Testis (tissue), 3 donors: ENCODE measurements around the gene LRRC45. TPM values are rescaled to one million over a fixed set of nuclear protein-coding genes. Genes with fewer than 3 reads are reported as not detected.

Experiments used
- DNase-seq: peaks from one replicate; pipeline ENCODE4 v3.0.0-alpha.2; 2019
- H3K27ac ChIP-seq, 2 donors: fragments of 200-600 bp; sonication (generic); one replicate each; pipeline ENCODE4 v1.5.1; 2019
- H3K27me3 ChIP-seq: fragments of 200-600 bp; sonication (generic); one replicate; pipeline ENCODE4 v1.5.1; 2019
- H3K36me3 ChIP-seq: fragments of 200-600 bp; sonication (generic); one replicate; pipeline ENCODE4 v1.5.1; 2017; ENCODE audit warnings: low read depth; ENCODE audit errors: missing control alignments
- H3K4me1 ChIP-seq: fragments of 200-600 bp; sonication (generic); one replicate; pipeline ENCODE4 v1.5.1; 2019
- H3K4me3 ChIP-seq, 2 donors: fragments of 200-600 bp; sonication (generic); one replicate each; pipeline ENCODE4 v1.5.1; 2017 to 2019
- H3K9me3 ChIP-seq: fragments of 200-600 bp; sonication (generic); one replicate; pipeline ENCODE4 v1.5.1; 2017
- CTCF ChIP-seq, 3 experiments: fragments of 450-650 bp in 2 of 3; fragments of 200-600 bp in 1 of 3; sonication (generic) in 1 of 3; IDR thresholded peaks; one replicate each; pipeline ENCODE4 v1.5.1; 2016 to 2019; ENCODE audit warnings: antibody characterized with exemption in 3 of 3, mild to moderate bottlenecking in 2 of 3, moderate library complexity in 1 of 3
- POLR2A ChIP-seq: fragments of 450-650 bp; IDR thresholded peaks from one replicate; pipeline ENCODE4 v1.6.1; 2017; ENCODE audit warnings: antibody characterized with exemption, mild to moderate bottlenecking, moderate library complexity
- WGBS, 2 donors: methylation state at CpG; one replicate each; pipeline ENCODE4 v1.1.5; 2018; 5-methylcytosine and 5-hydroxymethylcytosine counted together
- intact Hi-C: fragments of 100-400 bp; cut with DNase I; formaldehyde crosslinking; loops from one replicate; pipeline ENCODE4 v1.15.1; 2023; ENCODE audit warnings: low total_unique reads
- polyA plus RNA-seq: library from polyadenylated mRNA; stranded (reverse); fragments of 350-450 nt; fragmentation: Illumina TruSeq; extraction: RNeasy Lipid Tissue Mini Kit (QIAGEN cat#74804); gene quantifications from one replicate; pipeline ENCODE4 v1.2.3, GENCODE V29; 2014; ENCODE audit warnings: low read depth, low replicate concordance; ENCODE audit not compliant: insufficient read depth
- total RNA-seq, 2 donors: library from RNA; depleted of rRNA; stranded (reverse); fragments of >200 nt; gene quantifications; one replicate each; pipeline ENCODE4 v1.2.3, GENCODE V29; 2016

LRRC45 gene
- total and polyA plus RNA-seq, 3 donors from 2014 or later: 5.7 to 12.8 (median 10.7) TPM

GRCh38 chr17:82059272-82060000, 36.3 kb downstream of the LRRC45 start:
- Histone ChIP-seq H3K4me3 (no peak overlapping the region), H3K9me3 (no peaks in the 10 kb centered on the region), H3K36me3 (no peaks in the 10 kb centered on the region), H3K4me1 (peaks cover 5% of the 10 kb centered on the region), H3K27ac (no peak overlapping the region), H3K27me3 (no peaks in the 10 kb centered on the region)
- DNase-seq: no peak
- no peak for TF ChIP-seq POLR2A
- no peak for TF ChIP-seq CTCF (IDR thresholded peaks at IDR 0.05)
- 73 to 75% methylated on average over 16 to 19 of the region's 19 CpGs for WGBS, 2 donors
- intact Hi-C loops: no loop called here

DNA sequence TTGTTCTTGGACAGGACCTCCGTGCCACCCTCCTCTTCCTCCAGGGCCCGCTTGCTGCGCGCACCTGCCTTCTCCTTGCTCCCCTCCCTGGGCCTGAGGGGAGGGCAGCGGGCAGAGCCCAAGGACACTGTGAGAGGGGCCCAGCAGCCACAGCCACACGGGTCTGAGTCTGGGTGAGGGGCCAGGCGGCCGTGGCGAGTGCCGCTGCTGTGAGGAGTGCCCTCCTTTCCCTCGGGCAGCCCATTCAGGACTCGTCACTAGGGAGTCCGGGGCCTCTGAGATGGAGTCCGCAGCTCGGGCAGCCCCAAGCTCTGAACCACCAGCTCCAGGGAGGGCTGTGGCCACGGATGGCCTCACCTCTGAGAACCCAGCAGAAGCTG, 36.9 kb downstream of the LRRC45 start:
- no peaks in the 10 kb centered on the region for H3K36me3 ChIP-seq
- intact Hi-C loops: no loop called here
- H3K27ac ChIP-seq: no peak overlapping the region
- no peak for DNase-seq
- H3K9me3 ChIP-seq: no peaks in the 10 kb centered on the region
- TF ChIP-seq CTCF (IDR thresholded peaks at IDR 0.05) (no peak), POLR2A (no peak)
- no peak overlapping the region for H3K4me3 ChIP-seq
- peaks cover 10% of the 10 kb centered on the region for H3K4me1 ChIP-seq
- WGBS, 2 donors: 78 to 100% methylated on average over 2 to 16 of the region's 16 CpGs
- H3K27me3 ChIP-seq: no peaks in the 10 kb centered on the region

- no peaks in the 10 kb centered on the region for H3K27me3 ChIP-seq
- no peak for TF ChIP-seq CTCF (IDR thresholded peaks at IDR 0.05)
- TF ChIP-seq POLR2A: no peak
- H3K9me3 ChIP-seq: no peaks in the 10 kb centered on the region
- no peak overlapping the region for H3K4me3 ChIP-seq
- 85 to 87% methylated on average over 9 to 14 of the region's 14 CpGs for WGBS, 2 donors
- intact Hi-C loops: no loop called here
- H3K27ac ChIP-seq: no peak overlapping the region
- DNase-seq: no peak
- peaks cover 11% of the 10 kb centered on the region for H3K4me1 ChIP-seq
- H3K36me3 ChIP-seq: no peaks in the 10 kb centered on the region
Measured at GRCh38 chr17:82060614-82061013, 37.5 kb downstream of the LRRC45 start.

- no peak for DNase-seq
- H3K9me3 ChIP-seq: no peaks in the 10 kb centered on the region
- H3K36me3 ChIP-seq: no peaks in the 10 kb centered on the region
- no peak for TF ChIP-seq POLR2A
- TF ChIP-seq CTCF (IDR thresholded peaks at IDR 0.05): no peak
- no peaks in the 10 kb centered on the region for H3K27me3 ChIP-seq
- 86% methylated on average over 30 of the region's 34 CpGs; no CpG with 5 or more reads in 1 of the 2 donors for WGBS, 2 donors
- no peak overlapping the region for H3K4me3 ChIP-seq
- H3K4me1 ChIP-seq: peaks cover 15% of the 10 kb centered on the region
- intact Hi-C loops: no loop called here
- no peak overlapping the region for H3K27ac ChIP-seq
Measured at GRCh38 chr17:82061047-82061925, 38.2 kb downstream of the LRRC45 start.
